CD4-positive, alpha-beta T cell treated with Interleukin-6 at 100 ng/mL for 8 hours (primary cell): ENCODE data around the gene CAMKMT.

Source experiments
- DNase-seq: peaks from one replicate; pipeline ENCODE4 v3.0.0-alpha.2; 2020; ENCODE audit warnings: mixed read lengths, low spot score

The CAMKMT gene

GRCh38 chr2:44444881-44445280, 83.1 kb downstream of the CAMKMT start:
- DNase-seq: no peak

GRCh38 chr2:44448860-44449527, 87.2 kb downstream of the CAMKMT start:
- DNase-seq: no peak

- no peak for DNase-seq
Measured at GRCh38 chr2:44450082-44450481, 88.3 kb downstream of the CAMKMT start.

GRCh38 chr2:44450806-44451205, 89.1 kb downstream of the CAMKMT start:
- no peak for DNase-seq

- DNase-seq: no peak
Measured at GRCh38 chr2:44452069-44452583, 90.4 kb downstream of the CAMKMT start.

GRCh38 chr2:44453259-44453658, 91.5 kb downstream of the CAMKMT start:
- DNase-seq: no peak

GRCh38 chr2:44455877-44456276, 94.1 kb downstream of the CAMKMT start:
- no peak for DNase-seq

- DNase-seq: no peak
Measured at GRCh38 chr2:44456946-44457345, 95.2 kb downstream of the CAMKMT start.

- DNase-seq: no peak
Measured at GRCh38 chr2:44459739-44460138, 98.0 kb downstream of the CAMKMT start.

GRCh38 chr2:44462934-44463849, 101.4 kb downstream of the CAMKMT start:
- DNase-seq: no peak

- no peak for DNase-seq
Measured at GRCh38 chr2:44464437-44464836, 102.7 kb downstream of the CAMKMT start.

GRCh38 chr2:44470151-44470550, 108.4 kb downstream of the CAMKMT start:
- DNase-seq: no peak

- DNase-seq: no peak
Measured at GRCh38 chr2:44477657-44478414, 116.1 kb downstream of the CAMKMT start.

- peak; percentile 65 for DNase-seq
Measured at GRCh38 chr2:44479127-44479887, 117.6 kb downstream of the CAMKMT start.

- DNase-seq: no peak
Measured at GRCh38 chr2:44480068-44480467, 118.3 kb downstream of the CAMKMT start.

- DNase-seq: no peak
Measured at GRCh38 chr2:44487052-44487451, 125.3 kb downstream of the CAMKMT start.

GRCh38 chr2:44490726-44491125, 129.0 kb downstream of the CAMKMT start:
- no peak for DNase-seq

GRCh38 chr2:44494006-44494405, 132.3 kb downstream of the CAMKMT start:
- DNase-seq: no peak

GRCh38 chr2:44495035-44495434, 133.3 kb downstream of the CAMKMT start:
- DNase-seq: no peak

GRCh38 chr2:44495544-44495943, 133.8 kb downstream of the CAMKMT start:
- DNase-seq: no peak

GRCh38 chr2:44496130-44496529, 134.4 kb downstream of the CAMKMT start:
- DNase-seq: no peak

GRCh38 chr2:44498551-44498950, 136.8 kb downstream of the CAMKMT start:
- no peak for DNase-seq
